H9 (cell line): ENCODE measurements around the gene IFT80. TPM values are rescaled to one million over a fixed set of nuclear protein-coding genes. Genes with fewer than 3 reads are reported as not detected.

ENCODE experiments used
- DNase-seq: peaks from one replicate; pipeline ENCODE4 v3.0.0-alpha.2; 2017
- H2AFZ ChIP-seq: one replicate; pipeline ENCODE4 v1.6.1; 2013; ENCODE audit warnings: mild to moderate bottlenecking, low read length, control low read depth, moderate library complexity
- H2AK5ac ChIP-seq: 2 replicates; pipeline ENCODE4 v1.6.1; 2013; ENCODE audit warnings: low read length, control low read depth, mixed read lengths; ENCODE audit not compliant: insufficient read length
- H2BK120ac ChIP-seq: one replicate; pipeline ENCODE4 v1.6.1; 2013; ENCODE audit warnings: low read depth, mild to moderate bottlenecking, low read length, control low read depth, inconsistent platforms; ENCODE audit not compliant: poor library complexity, severe bottlenecking
- H2BK12ac ChIP-seq: 2 replicates; pipeline ENCODE4 v1.6.1; 2013; ENCODE audit warnings: low read length, control low read depth, mixed read lengths, low read depth; ENCODE audit not compliant: insufficient read length
- H2BK15ac ChIP-seq: 2 replicates; pipeline ENCODE4 v1.6.1; 2013; ENCODE audit warnings: low read depth, low read length, control low read depth
- H2BK20ac ChIP-seq: one replicate; pipeline ENCODE4 v1.6.1; 2013; ENCODE audit warnings: low read depth, mild to moderate bottlenecking, low read length, control low read depth, inconsistent platforms; ENCODE audit not compliant: poor library complexity, severe bottlenecking
- H2BK5ac ChIP-seq: 2 replicates; pipeline ENCODE4 v1.6.1; 2013; ENCODE audit warnings: low read length, control low read depth, mixed read lengths; ENCODE audit not compliant: insufficient read length
- H3K14ac ChIP-seq: 2 replicates; pipeline ENCODE4 v1.6.1; 2013; ENCODE audit warnings: low read length, control low read depth; ENCODE audit not compliant: insufficient read depth
- H3K18ac ChIP-seq: 2 replicates; pipeline ENCODE4 v1.6.1; 2013; ENCODE audit warnings: low read depth, mild to moderate bottlenecking, mixed read lengths, low read length, control low read depth; ENCODE audit not compliant: insufficient read length
- H3K23ac ChIP-seq: 2 replicates; pipeline ENCODE4 v1.6.1; 2013; ENCODE audit warnings: low read length, control low read depth, mixed read lengths, low read depth; ENCODE audit not compliant: insufficient read length
- H3K23me2 ChIP-seq: 2 replicates; pipeline ENCODE4 v1.6.1; 2013; ENCODE audit warnings: low read depth, mild to moderate bottlenecking, mixed read lengths, low read length, control low read depth; ENCODE audit not compliant: insufficient read length, poor library complexity, severe bottlenecking
- H3K27ac ChIP-seq: 2 replicates; pipeline ENCODE4 v1.5.1; 2013; ENCODE audit warnings: low read length, control low read depth, mixed read lengths, low read depth; ENCODE audit not compliant: insufficient read length
- H3K27me3 ChIP-seq: 2 replicates; pipeline ENCODE4 v1.6.1; 2013; ENCODE audit warnings: low read length, control low read depth, inconsistent platforms; ENCODE audit not compliant: insufficient read depth
- H3K4ac ChIP-seq: 2 replicates; pipeline ENCODE4 v1.6.1; 2013; ENCODE audit warnings: low read depth, mild to moderate bottlenecking, control low read depth, inconsistent platforms, low read length, moderate library complexity
- H3K4me1 ChIP-seq: 2 replicates; pipeline ENCODE4 v1.6.1; 2013; ENCODE audit warnings: low read length, control low read depth, inconsistent platforms; ENCODE audit not compliant: insufficient read depth
- H3K4me2 ChIP-seq: 2 replicates; pipeline ENCODE4 v1.6.1; 2013; ENCODE audit warnings: low read length, control low read depth, mixed read lengths; ENCODE audit not compliant: insufficient read length, insufficient read depth
- H3K56ac ChIP-seq: 2 replicates; pipeline ENCODE4 v1.6.1; 2013; ENCODE audit warnings: low read depth, mild to moderate bottlenecking, mixed read lengths, low read length, control low read depth; ENCODE audit not compliant: insufficient read length
- H3K79me1 ChIP-seq: 2 replicates; pipeline ENCODE4 v1.6.1; 2013; ENCODE audit warnings: low read depth, mild to moderate bottlenecking, moderate library complexity, low read length, control low read depth, inconsistent platforms; ENCODE audit not compliant: insufficient read depth, poor library complexity, severe bottlenecking
- H3K79me2 ChIP-seq: 2 replicates; pipeline ENCODE4 v1.6.1; 2013; ENCODE audit warnings: low read length, control low read depth, inconsistent platforms; ENCODE audit not compliant: insufficient read depth
- H3K9ac ChIP-seq: 2 replicates; pipeline ENCODE4 v1.6.1; 2013; ENCODE audit warnings: low read length, control low read depth, mixed read lengths; ENCODE audit not compliant: insufficient read length; ENCODE audit errors: extremely low read depth
- H3K9me3 ChIP-seq: one replicate; pipeline ENCODE4 v1.6.1; 2013; ENCODE audit warnings: low read depth, low read length, inconsistent platforms; ENCODE audit not compliant: control insufficient read depth
- H3T11ph ChIP-seq: one replicate; pipeline ENCODE4 v1.6.1; 2013; ENCODE audit warnings: mild to moderate bottlenecking, low read length, control low read depth, inconsistent platforms
- H4K20me1 ChIP-seq: one replicate; pipeline ENCODE4 v1.6.1; 2013; ENCODE audit not compliant: control insufficient read depth, insufficient read length, insufficient read depth
- H4K5ac ChIP-seq: 2 replicates; pipeline ENCODE4 v1.6.1; 2013; ENCODE audit warnings: low read depth, mild to moderate bottlenecking, mixed read lengths, low read length, control low read depth; ENCODE audit not compliant: insufficient read length
- H4K8ac ChIP-seq: replicated peaks from 2 replicates; pipeline ENCODE4 v1.6.1; 2013; ENCODE audit warnings: low read length, control low read depth, mixed read lengths, low read depth; ENCODE audit not compliant: insufficient read length
- H4K91ac ChIP-seq: 2 replicates; pipeline ENCODE4 v1.6.1; 2013; ENCODE audit warnings: low read depth, mild to moderate bottlenecking, moderate library complexity, mixed read lengths, low read length, control low read depth; ENCODE audit not compliant: insufficient read length
- H3K27ac Mint-ChIP-seq, 3 experiments: 2 replicates in 2 of 3; 3 replicates in 1 of 3; pipeline ENCODE4 v1.8.0; 2020 to 2021; ENCODE audit warnings: mixed read lengths in 3 of 3, mild to moderate bottlenecking in 1 of 3, moderate library complexity in 1 of 3
- H3K27me3 Mint-ChIP-seq: 2 replicates; pipeline ENCODE4 v1.8.0; 2021; ENCODE audit warnings: low read depth, mild to moderate bottlenecking, moderate library complexity, mixed read lengths
- H3K36me3 Mint-ChIP-seq, 3 experiments: 2 replicates in 2 of 3; 3 replicates in 1 of 3; pipeline ENCODE4 v1.8.0; 2020 to 2021; ENCODE audit warnings: low read depth in 3 of 3, mixed read lengths in 3 of 3; ENCODE audit not compliant: insufficient read depth in 1 of 3
- H3K4me1 Mint-ChIP-seq, 2 experiments: 2 replicates each; pipeline ENCODE4 v1.8.0; 2020; ENCODE audit warnings: mixed read lengths in 2 of 2
- H3K4me3 Mint-ChIP-seq, 2 experiments: 2 replicates in 1 of 2; 3 replicates in 1 of 2; pipeline ENCODE4 v1.8.0; 2020 to 2021; ENCODE audit warnings: mild to moderate bottlenecking in 2 of 2, mixed read lengths in 2 of 2, moderate library complexity in 1 of 2
- H3K9me3 Mint-ChIP-seq, 2 experiments: 2 replicates in 1 of 2; 3 replicates in 1 of 2; pipeline ENCODE4 v1.8.0; 2020; ENCODE audit warnings: mild to moderate bottlenecking in 2 of 2, mixed read lengths in 2 of 2, moderate library complexity in 1 of 2
- total RNA-seq: library from RNA; stranded (reverse); gene quantifications from 2 replicates; pipeline ENCODE4 v1.2.1, GENCODE V29; 2021
- TF ChIP-seq, protein P1 (sequence below): fragments of 200-600 bp; sonication (generic); conservative IDR thresholded peaks from 3 replicates; pipeline ENCODE4 v1.8.0; 2021; ENCODE audit warnings: antibody characterized with exemption, mild to moderate bottlenecking

IFT80 gene
- total RNA-seq, 1 experiment from 2014 or later: 29.0 TPM

DNA sequence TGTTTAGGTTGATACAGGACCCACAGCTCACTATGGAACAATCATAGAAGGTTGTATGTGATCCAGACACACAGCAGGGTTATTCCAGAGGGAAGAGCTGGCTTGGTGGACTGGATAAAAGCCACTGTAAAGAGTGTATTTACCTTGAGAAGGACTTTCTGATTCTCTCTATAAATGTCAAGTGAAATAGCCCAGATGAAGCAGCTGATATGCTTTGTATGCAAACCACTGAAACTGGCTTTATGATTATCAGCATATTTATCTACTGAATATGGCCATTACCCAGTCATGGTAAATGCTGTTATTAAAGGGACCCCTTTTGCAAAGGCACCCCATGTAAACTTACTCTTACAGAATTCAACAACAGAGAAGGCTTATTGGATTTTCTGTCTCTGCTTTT, 145.7 kb downstream of the IFT80 start:
- Histone ChIP-seq H3K4me1 (no peaks in the 10 kb centered on the region), H3K79me2 (no peaks in the 10 kb centered on the region), H3T11ph (no peak overlapping the region), H4K5ac (no peak overlapping the region), H3K56ac (no peak overlapping the region), H4K20me1 (no peaks in the 10 kb centered on the region), H3K9ac (no peak overlapping the region), H3K4me2 (no peak overlapping the region), H4K8ac (no peak overlapping the region), H3K23ac (no peak overlapping the region), H3K9me3 (no peaks in the 10 kb centered on the region), H3K4ac (no peak overlapping the region), H4K91ac (no peak overlapping the region), H2BK15ac (no peak overlapping the region), H3K18ac (no peak overlapping the region), H2BK20ac (no peak overlapping the region), H3K14ac (no peak overlapping the region), H3K23me2 (no peaks in the 10 kb centered on the region), H2BK12ac (no peak overlapping the region), H2AFZ (no peak overlapping the region), H3K79me1 (no peaks in the 10 kb centered on the region), H2BK5ac (no peak overlapping the region), H2AK5ac (no peak overlapping the region), H3K27me3 (no peaks in the 10 kb centered on the region), H3K27ac (no peak overlapping the region), H2BK120ac (no peak overlapping the region)
- H3K4me1 Mint-ChIP-seq: no peaks in the 10 kb centered on the region
- no peak for DNase-seq
- TF ChIP-seq, protein P1, sequence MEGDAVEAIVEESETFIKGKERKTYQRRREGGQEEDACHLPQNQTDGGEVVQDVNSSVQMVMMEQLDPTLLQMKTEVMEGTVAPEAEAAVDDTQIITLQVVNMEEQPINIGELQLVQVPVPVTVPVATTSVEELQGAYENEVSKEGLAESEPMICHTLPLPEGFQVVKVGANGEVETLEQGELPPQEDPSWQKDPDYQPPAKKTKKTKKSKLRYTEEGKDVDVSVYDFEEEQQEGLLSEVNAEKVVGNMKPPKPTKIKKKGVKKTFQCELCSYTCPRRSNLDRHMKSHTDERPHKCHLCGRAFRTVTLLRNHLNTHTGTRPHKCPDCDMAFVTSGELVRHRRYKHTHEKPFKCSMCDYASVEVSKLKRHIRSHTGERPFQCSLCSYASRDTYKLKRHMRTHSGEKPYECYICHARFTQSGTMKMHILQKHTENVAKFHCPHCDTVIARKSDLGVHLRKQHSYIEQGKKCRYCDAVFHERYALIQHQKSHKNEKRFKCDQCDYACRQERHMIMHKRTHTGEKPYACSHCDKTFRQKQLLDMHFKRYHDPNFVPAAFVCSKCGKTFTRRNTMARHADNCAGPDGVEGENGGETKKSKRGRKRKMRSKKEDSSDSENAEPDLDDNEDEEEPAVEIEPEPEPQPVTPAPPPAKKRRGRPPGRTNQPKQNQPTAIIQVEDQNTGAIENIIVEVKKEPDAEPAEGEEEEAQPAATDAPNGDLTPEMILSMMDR: no peak
- H3K27me3 Mint-ChIP-seq: no peaks in the 10 kb centered on the region; the same call in 1 of the 2 replicates
- H3K9me3 Mint-ChIP-seq: no peaks in the 10 kb centered on the region
- H3K27ac Mint-ChIP-seq: no peak overlapping the region
- no peaks in the 10 kb centered on the region for H3K36me3 Mint-ChIP-seq
- H3K4me3 Mint-ChIP-seq: no peak overlapping the region
